HepG2 (cell line): ENCODE measurements around the gene TUBG2. TPM values are rescaled to one million over a fixed set of nuclear protein-coding genes. Genes with fewer than 3 reads are reported as not detected.
A peak's percentile ranks its signal among the peaks of the same experiment; 100 is the strongest.

Source experiments
- HOXA7 ChIP-seq: sonication (generic); formaldehyde crosslinking; IDR thresholded peaks from 2 replicates; pipeline ENCODE4 v1.8.1; 2022; ENCODE audit warnings: mild to moderate bottlenecking, missing genetic modification reagents, moderate library complexity
- JUN ChIP-seq: sonication (generic); formaldehyde crosslinking; IDR thresholded peaks from 2 replicates; pipeline ENCODE4 v1.4.0; 2020; ENCODE audit warnings: mild to moderate bottlenecking, missing genetic modification reagents
- KLF15 ChIP-seq: sonication (generic); formaldehyde crosslinking; IDR thresholded peaks from 2 replicates; pipeline ENCODE4 v1.8.1; 2023; ENCODE audit warnings: borderline replicate concordance, mild to moderate bottlenecking, inconsistent platforms, missing genetic modification reagents, mixed read lengths
- MIER3 ChIP-seq: IDR thresholded peaks from 2 replicates; pipeline ENCODE4 v1.6.1; 2016; ENCODE audit warnings: missing compliant biosample characterization, borderline replicate concordance
- NCOA2 ChIP-seq: sonication (generic); formaldehyde crosslinking; IDR thresholded peaks from 2 replicates; pipeline ENCODE4 v1.8.0; 2022; ENCODE audit warnings: inconsistent platforms
- NFKB2 ChIP-seq: sonication (generic); formaldehyde crosslinking; IDR thresholded peaks from 2 replicates; pipeline ENCODE4 v1.4.0; 2020; ENCODE audit warnings: missing genetic modification reagents, borderline replicate concordance
- NKX3-1 ChIP-seq: sonication (generic); formaldehyde crosslinking; IDR thresholded peaks from 2 replicates; pipeline ENCODE4 v1.5.0; 2020; ENCODE audit warnings: missing genetic modification reagents
- NONO ChIP-seq, 2 experiments: fragments of 450-650 bp in 1 of 2; sonication (generic) in 1 of 2; formaldehyde crosslinking in 1 of 2; IDR thresholded peaks in 1 of 2; conservative IDR thresholded peaks in 1 of 2; 2 replicates each; pipeline versions ENCODE4 v1.6.1 to v1.8.0; 2017 to 2022; ENCODE audit warnings: mild to moderate bottlenecking in 1 of 2, missing genetic modification reagents in 1 of 2, moderate library complexity in 1 of 2
- NRL ChIP-seq: sonication (generic); formaldehyde crosslinking; IDR thresholded peaks from 2 replicates; pipeline ENCODE4 v1.5.0; 2020; ENCODE audit warnings: missing genetic modification reagents, mild to moderate bottlenecking, moderate library complexity, borderline replicate concordance
- ZC3H4 ChIP-seq: sonication (generic); formaldehyde crosslinking; IDR thresholded peaks from 2 replicates; pipeline ENCODE4 v1.4.0; 2020; ENCODE audit warnings: missing genetic modification reagents, borderline replicate concordance
- ZNF564 ChIP-seq: sonication (generic); formaldehyde crosslinking; IDR thresholded peaks from 2 replicates; pipeline ENCODE4 v1.8.1; 2023; ENCODE audit warnings: mild to moderate bottlenecking, missing genetic modification reagents
- ZNF569 ChIP-seq: sonication (generic); formaldehyde crosslinking; IDR thresholded peaks from 2 replicates; pipeline ENCODE4 v1.5.0; 2020; ENCODE audit warnings: mild to moderate bottlenecking, missing genetic modification reagents, moderate library complexity, borderline replicate concordance
- ZNF672 ChIP-seq: sonication (generic); formaldehyde crosslinking; IDR thresholded peaks from 2 replicates; pipeline ENCODE4 v1.8.1; 2022; ENCODE audit warnings: missing genetic modification reagents
- polyA plus RNA-seq, 8 experiments: library from polyadenylated mRNA; depleted of rRNA in 3 of 8; stranded (reverse) in 7 of 8; unstranded in 1 of 8; fragments of >200 nt; fragmentation: Illumina TruSeq in 4 of 8; extraction: Trizol in 4 of 8; gene quantifications; 2 replicates each; pipeline versions ENCODE4 v1.2.1 to v1.2.3, GENCODE V29; 2011 to 2016; ENCODE audit warnings: low read depth in 4 of 8, missing spikeins in 1 of 8, mixed read lengths in 1 of 8; ENCODE audit not compliant: insufficient read depth in 1 of 8
- total RNA-seq, 5 experiments: library from RNA; depleted of rRNA; stranded (reverse); fragments of >200 nt; fragmentation: Illumina TruSeq; extraction: Trizol; gene quantifications; 2 replicates each; pipeline ENCODE4 v1.2.3, GENCODE V29; 2016; ENCODE audit warnings: low read depth in 1 of 5
- TF ChIP-seq, protein P1 (sequence below): sonication (generic); formaldehyde crosslinking; IDR thresholded peaks from 2 replicates; pipeline ENCODE4 v1.4.0; 2020; ENCODE audit warnings: missing genetic modification reagents
- TF ChIP-seq, protein P2 (sequence below): sonication (generic); formaldehyde crosslinking; IDR thresholded peaks from 2 replicates; pipeline ENCODE4 v1.4.0; 2020; ENCODE audit warnings: mild to moderate bottlenecking, missing genetic modification reagents, borderline replicate concordance
- TF ChIP-seq, protein P3 (sequence below): conservative IDR thresholded peaks from 2 replicates; pipeline ENCODE4 v1.6.1; 2018; ENCODE audit warnings: missing genetic modification reagents
- TF ChIP-seq, protein P4 (sequence below): sonication (generic); formaldehyde crosslinking; IDR thresholded peaks from 2 replicates; pipeline ENCODE4 v1.5.1; 2020; ENCODE audit warnings: mild to moderate bottlenecking, missing genetic modification reagents, moderate library complexity
- TF ChIP-seq, protein P5 (sequence below): sonication (generic); formaldehyde crosslinking; IDR thresholded peaks from 2 replicates; pipeline ENCODE4 v1.4.0; 2020; ENCODE audit warnings: missing genetic modification reagents; ENCODE audit errors: not compliant biosample characterization

The TUBG2 gene
- total and polyA plus RNA-seq, 2 of the 13 experiments (the other 11 are each of a cell fraction or from before 2014, with no cell fraction given): 16.0 to 42.3 TPM

DNA sequence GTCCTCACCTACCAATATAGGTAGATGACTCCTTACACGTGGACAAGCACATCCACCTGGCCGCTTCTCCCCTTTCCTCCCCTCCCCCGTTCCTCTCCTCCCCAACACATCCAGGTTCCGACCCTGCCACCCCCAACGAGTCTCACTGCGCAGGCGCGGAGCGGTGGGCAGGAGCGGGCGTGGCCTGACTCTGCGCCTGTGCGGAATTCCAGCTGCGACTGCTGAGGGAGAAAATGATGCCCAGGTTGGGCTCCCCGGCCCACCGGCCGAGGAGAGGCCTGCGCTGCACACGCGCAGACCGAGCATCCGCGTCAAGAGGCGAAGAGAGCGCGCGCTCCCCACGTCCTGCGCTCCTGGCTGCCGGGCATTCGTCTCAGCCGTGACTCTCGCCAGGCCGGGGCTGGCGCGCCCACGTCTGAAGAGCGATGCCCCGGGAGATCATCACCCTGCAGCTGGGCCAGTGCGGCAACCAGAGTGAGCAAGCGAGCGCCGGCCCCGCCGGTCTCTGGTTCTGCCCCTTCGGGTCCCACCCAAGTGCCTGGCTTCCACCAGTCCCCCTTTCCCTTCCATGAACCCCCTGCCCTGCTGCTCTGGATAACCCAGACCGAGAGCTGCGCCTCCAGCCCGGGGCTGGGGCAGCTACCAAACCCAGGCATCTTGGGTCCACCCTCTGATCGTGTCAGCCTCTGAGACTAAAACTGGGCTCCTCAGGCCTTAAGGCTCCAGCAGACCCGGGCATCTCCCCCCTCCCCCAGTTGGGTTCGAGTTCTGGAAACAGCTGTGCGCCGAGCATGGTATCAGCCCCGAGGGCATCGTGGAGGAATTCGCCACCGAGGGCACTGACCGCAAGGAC lies at the start of gene TUBG2 (continued):
- TF ChIP-seq, protein P1, sequence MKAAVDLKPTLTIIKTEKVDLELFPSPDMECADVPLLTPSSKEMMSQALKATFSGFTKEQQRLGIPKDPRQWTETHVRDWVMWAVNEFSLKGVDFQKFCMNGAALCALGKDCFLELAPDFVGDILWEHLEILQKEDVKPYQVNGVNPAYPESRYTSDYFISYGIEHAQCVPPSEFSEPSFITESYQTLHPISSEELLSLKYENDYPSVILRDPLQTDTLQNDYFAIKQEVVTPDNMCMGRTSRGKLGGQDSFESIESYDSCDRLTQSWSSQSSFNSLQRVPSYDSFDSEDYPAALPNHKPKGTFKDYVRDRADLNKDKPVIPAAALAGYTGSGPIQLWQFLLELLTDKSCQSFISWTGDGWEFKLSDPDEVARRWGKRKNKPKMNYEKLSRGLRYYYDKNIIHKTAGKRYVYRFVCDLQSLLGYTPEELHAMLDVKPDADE: no peak
- TF ChIP-seq, protein P2, sequence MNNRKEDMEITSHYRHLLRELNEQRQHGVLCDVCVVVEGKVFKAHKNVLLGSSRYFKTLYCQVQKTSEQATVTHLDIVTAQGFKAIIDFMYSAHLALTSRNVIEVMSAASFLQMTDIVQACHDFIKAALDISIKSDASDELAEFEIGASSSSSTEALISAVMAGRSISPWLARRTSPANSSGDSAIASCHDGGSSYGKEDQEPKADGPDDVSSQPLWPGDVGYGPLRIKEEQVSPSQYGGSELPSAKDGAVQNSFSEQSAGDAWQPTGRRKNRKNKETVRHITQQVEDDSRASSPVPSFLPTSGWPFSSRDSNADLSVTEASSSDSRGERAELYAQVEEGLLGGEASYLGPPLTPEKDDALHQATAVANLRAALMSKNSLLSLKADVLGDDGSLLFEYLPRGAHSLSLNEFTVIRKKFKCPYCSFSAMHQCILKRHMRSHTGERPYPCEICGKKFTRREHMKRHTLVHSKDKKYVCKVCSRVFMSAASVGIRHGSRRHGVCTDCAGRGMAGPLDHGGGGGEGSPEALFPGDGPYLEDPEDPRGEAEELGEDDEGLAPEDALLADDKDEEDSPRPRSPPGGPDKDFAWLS (CRISPR knock-in tag): no peak
- TF ChIP-seq JUN (CRISPR knock-in tag): no peak
- no peak for TF ChIP-seq NKX3-1
- TF ChIP-seq NRL (CRISPR knock-in tag): peak; percentile 94
- TF ChIP-seq MIER3 (CRISPR knock-in tag): peak; percentile 89
- TF ChIP-seq, protein P3, sequence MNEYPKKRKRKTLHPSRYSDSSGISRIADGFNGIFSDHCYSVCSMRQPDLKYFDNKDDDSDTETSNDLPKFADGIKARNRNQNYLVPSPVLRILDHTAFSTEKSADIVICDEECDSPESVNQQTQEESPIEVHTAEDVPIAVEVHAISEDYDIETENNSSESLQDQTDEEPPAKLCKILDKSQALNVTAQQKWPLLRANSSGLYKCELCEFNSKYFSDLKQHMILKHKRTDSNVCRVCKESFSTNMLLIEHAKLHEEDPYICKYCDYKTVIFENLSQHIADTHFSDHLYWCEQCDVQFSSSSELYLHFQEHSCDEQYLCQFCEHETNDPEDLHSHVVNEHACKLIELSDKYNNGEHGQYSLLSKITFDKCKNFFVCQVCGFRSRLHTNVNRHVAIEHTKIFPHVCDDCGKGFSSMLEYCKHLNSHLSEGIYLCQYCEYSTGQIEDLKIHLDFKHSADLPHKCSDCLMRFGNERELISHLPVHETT (CRISPR knock-in tag): no peak; the same call in 1 of the 2 replicates
- no peak for TF ChIP-seq ZNF672 (CRISPR knock-in tag)
- peak; percentile 64; the same call in 1 of the 2 replicates for TF ChIP-seq ZNF564 (CRISPR knock-in tag)
- peak; percentile 55; the same call in 1 of the 2 replicates for TF ChIP-seq NCOA2 (CRISPR knock-in tag)
- no peak for TF ChIP-seq ZNF569
- TF ChIP-seq ZC3H4 (CRISPR knock-in tag): no peak
- no peak for TF ChIP-seq HOXA7
- TF ChIP-seq NFKB2 (CRISPR knock-in tag): peak; percentile 74; the same call in 1 of the 2 replicates
- no peak for TF ChIP-seq NONO (IDR thresholded peaks at IDR 0.05)
- peak; percentile 87 for TF ChIP-seq NONO (CRISPR knock-in tag; conservative IDR thresholded peaks at IDR 0.05)
- TF ChIP-seq, protein P4, sequence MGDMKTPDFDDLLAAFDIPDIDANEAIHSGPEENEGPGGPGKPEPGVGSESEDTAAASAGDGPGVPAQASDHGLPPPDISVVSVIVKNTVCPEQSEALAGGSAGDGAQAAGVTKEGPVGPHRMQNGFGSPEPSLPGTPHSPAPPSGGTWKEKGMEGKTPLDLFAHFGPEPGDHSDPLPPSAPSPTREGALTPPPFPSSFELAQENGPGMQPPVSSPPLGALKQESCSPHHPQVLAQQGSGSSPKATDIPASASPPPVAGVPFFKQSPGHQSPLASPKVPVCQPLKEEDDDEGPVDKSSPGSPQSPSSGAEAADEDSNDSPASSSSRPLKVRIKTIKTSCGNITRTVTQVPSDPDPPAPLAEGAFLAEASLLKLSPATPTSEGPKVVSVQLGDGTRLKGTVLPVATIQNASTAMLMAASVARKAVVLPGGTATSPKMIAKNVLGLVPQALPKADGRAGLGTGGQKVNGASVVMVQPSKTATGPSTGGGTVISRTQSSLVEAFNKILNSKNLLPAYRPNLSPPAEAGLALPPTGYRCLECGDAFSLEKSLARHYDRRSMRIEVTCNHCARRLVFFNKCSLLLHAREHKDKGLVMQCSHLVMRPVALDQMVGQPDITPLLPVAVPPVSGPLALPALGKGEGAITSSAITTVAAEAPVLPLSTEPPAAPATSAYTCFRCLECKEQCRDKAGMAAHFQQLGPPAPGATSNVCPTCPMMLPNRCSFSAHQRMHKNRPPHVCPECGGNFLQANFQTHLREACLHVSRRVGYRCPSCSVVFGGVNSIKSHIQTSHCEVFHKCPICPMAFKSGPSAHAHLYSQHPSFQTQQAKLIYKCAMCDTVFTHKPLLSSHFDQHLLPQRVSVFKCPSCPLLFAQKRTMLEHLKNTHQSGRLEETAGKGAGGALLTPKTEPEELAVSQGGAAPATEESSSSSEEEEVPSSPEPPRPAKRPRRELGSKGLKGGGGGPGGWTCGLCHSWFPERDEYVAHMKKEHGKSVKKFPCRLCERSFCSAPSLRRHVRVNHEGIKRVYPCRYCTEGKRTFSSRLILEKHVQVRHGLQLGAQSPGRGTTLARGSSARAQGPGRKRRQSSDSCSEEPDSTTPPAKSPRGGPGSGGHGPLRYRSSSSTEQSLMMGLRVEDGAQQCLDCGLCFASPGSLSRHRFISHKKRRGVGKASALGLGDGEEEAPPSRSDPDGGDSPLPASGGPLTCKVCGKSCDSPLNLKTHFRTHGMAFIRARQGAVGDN (CRISPR knock-in tag): peak; percentile 95
- no peak for TF ChIP-seq KLF15 (CRISPR knock-in tag)
- TF ChIP-seq, protein P5, sequence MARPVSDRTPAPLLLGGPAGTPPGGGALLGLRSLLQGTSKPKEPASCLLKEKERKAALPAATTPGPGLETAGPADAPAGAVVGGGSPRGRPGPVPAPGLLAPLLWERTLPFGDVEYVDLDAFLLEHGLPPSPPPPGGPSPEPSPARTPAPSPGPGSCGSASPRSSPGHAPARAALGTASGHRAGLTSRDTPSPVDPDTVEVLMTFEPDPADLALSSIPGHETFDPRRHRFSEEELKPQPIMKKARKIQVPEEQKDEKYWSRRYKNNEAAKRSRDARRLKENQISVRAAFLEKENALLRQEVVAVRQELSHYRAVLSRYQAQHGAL (CRISPR knock-in tag): no peak
